Stomach (tissue), 9 donors: ENCODE measurements around the gene PYHIN1. TPM values are rescaled to one million over a fixed set of nuclear protein-coding genes. Genes with fewer than 3 reads are reported as not detected.
A peak's percentile ranks its signal among the peaks of the same experiment; 100 is the strongest.

Experiments
- DNase-seq, 2 donors: peaks; one replicate each; pipeline versions ENCODE4 v3.0.0 to v3.0.0-alpha.2; 2013 to 2019
- H3K27ac ChIP-seq, 5 donors: fragments of 200-600 bp in 4 of 5; sonication (generic) in 4 of 5; one replicate each; pipeline ENCODE4 v1.5.1; 2013 to 2019; ENCODE audit warnings: mild to moderate bottlenecking in 1 of 5, moderate library complexity in 1 of 5
- H3K27me3 ChIP-seq, 3 donors: fragments of 200-600 bp; sonication (generic); one replicate each; pipeline ENCODE4 v1.5.1; 2017 to 2019; ENCODE audit warnings: mixed run types in 1 of 3
- H3K36me3 ChIP-seq, 4 donors: fragments of 200-600 bp; sonication (generic); 1 replicate in 3 of 4; 2 replicates in 1 of 4; pipeline ENCODE4 v1.5.1; 2016 to 2019
- H3K4me1 ChIP-seq, 4 donors: fragments of 200-600 bp; sonication (generic); one replicate each; pipeline ENCODE4 v1.5.1; 2016 to 2019
- H3K4me3 ChIP-seq, 4 donors: fragments of 200-600 bp; sonication (generic) in 3 of 4; one replicate each; pipeline ENCODE4 v1.5.1; 2016 to 2019; ENCODE audit warnings: mild to moderate bottlenecking in 1 of 4
- H3K9me3 ChIP-seq, 4 donors: fragments of 200-600 bp; sonication (generic); one replicate each; pipeline ENCODE4 v1.5.1; 2016 to 2019
- CTCF ChIP-seq, 7 experiments: fragments of 450-650 bp in 4 of 7; fragments of 200-600 bp in 3 of 7; sonication (generic) in 3 of 7; IDR thresholded peaks; one replicate each; pipeline ENCODE4 v1.5.1; 2016 to 2019; ENCODE audit warnings: antibody characterized with exemption in 7 of 7, control low read depth in 2 of 7, mild to moderate bottlenecking in 1 of 7
- EP300 ChIP-seq: sonication (generic); formaldehyde crosslinking; IDR thresholded peaks from one replicate; pipeline ENCODE4 v1.6.1; 2017; ENCODE audit warnings: antibody characterized with exemption
- POLR2A ChIP-seq, 4 donors: fragments of 450-650 bp; IDR thresholded peaks; one replicate each; pipeline ENCODE4 v1.6.1; 2016; ENCODE audit warnings: antibody characterized with exemption in 4 of 4, control low read depth in 2 of 4, mild to moderate bottlenecking in 1 of 4, moderate library complexity in 1 of 4
- POLR2AphosphoS5 ChIP-seq, 3 donors: sonication (generic); formaldehyde crosslinking; IDR thresholded peaks; one replicate each; pipeline ENCODE4 v1.6.1; 2016; ENCODE audit warnings: antibody characterized with exemption in 3 of 3
- WGBS, 5 donors: extraction: QIAGEN DNeasy Blood & Tissue Kit in 3 of 5; methylation state at CpG; one replicate each; pipeline versions ENCODE4 v1.1.5 to v1.1.7; 2013 to 2018; 5-methylcytosine and 5-hydroxymethylcytosine counted together
- intact Hi-C: fragments of 100-400 bp; cut with DNase I; formaldehyde crosslinking; loops from one replicate; pipeline ENCODE4 v1.15.1; 2023; ENCODE audit warnings: low total_unique reads
- polyA plus RNA-seq, 3 donors: library from polyadenylated mRNA; stranded (reverse); fragments of 200-250 nt; gene quantifications; one replicate each; pipeline ENCODE4 v1.2.3, GENCODE V29; 2013
- total RNA-seq, 5 donors: library from RNA; depleted of rRNA; stranded (reverse); fragments of >200 nt; gene quantifications; one replicate each; pipeline versions ENCODE4 v1.1.0 to v1.2.3, GENCODE V29; 2014 to 2016
- donor health status: healthy with polysubstance abuse.
- donor health status: Bipolar disorder and iron deficiency.
- donor health status: healthy.

The PYHIN1 gene
- total and polyA plus RNA-seq, 8 donors, result 0.25 to 79.9 (median 2.3) TPM; not detected in 1

- H3K27ac ChIP-seq, result peak overlapping the region in 4 of 5 donors; percentile 26 to 75 (median 60)
- DNase-seq, result peak; percentile 47 to 69
- H3K9me3 ChIP-seq, result no peaks in the 10 kb centered on the region
- no peaks in the 10 kb centered on the region for H3K27me3 ChIP-seq
- intact Hi-C loops, result no loop called here
- WGBS, 5 donors, result 44 to 72% (median 62%) methylated on average over 4 of the region's 4 CpGs
- peaks cover 9 to 62% (median 20%) of the 10 kb centered on the region in 4 donors for H3K4me1 ChIP-seq
- H3K36me3 ChIP-seq, result peaks cover 9 to 53% (median 43%) of the 10 kb centered on the region in 4 donors
- peak overlapping the region in 3 of 4 donors; percentile 1 to 53 (median 17) for H3K4me3 ChIP-seq
- TF ChIP-seq CTCF (IDR thresholded peaks at IDR 0.05) (no peak), POLR2A (IDR thresholded peaks at IDR 0.05) (no peak), EP300 (no peak), POLR2AphosphoS5 (IDR thresholded peaks at IDR 0.05) (peak; percentile 61 to 88 (median 72))
These were observed 84.1 kb downstream of the PYHIN1 start for GRCh38 chr1:159015440-159015909.

DNA sequence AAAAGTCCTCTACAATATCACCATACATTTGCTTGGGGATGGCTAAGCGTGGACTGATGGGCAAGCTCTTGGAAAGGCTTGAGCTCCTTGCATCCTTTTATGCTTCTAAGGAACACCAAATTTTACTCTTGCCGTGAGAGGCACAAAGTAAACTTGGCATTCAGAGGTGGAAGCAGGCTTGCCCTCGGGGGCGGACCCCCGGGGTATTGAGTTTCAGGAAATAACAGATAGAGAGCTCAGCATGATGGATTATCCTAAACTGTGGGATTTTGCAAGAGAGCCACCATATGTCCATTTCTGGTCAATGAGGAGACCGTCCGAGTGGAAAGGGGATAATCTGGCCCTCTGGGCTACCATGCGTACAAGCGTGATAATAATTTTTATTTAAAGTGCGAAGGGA lies 92.4 kb downstream of the PYHIN1 start:
- Histone ChIP-seq H3K4me3 (no peak overlapping the region), H3K4me1 (peaks cover 0 to 53% (median 9%) of the 10 kb centered on the region in 4 donors), H3K27ac (no peak overlapping the region), H3K27me3 (no peaks in the 10 kb centered on the region), H3K36me3 (peaks cover 0 to 73% (median 39%) of the 10 kb centered on the region in 4 donors), H3K9me3 (no peaks in the 10 kb centered on the region)
- DNase-seq, result no peak
- WGBS, 5 donors, result 82 to 85% (median 83%) methylated on average over 10 of the region's 10 CpGs
- TF ChIP-seq POLR2AphosphoS5 (IDR thresholded peaks at IDR 0.05) (no peak), CTCF (IDR thresholded peaks at IDR 0.05) (no peak)
- intact Hi-C loops, result no loop called here

GRCh38 chr1:159025043-159025442 lies 93.7 kb downstream of the PYHIN1 start:
- DNase-seq, result no peak
- TF ChIP-seq EP300 (no peak), POLR2AphosphoS5 (IDR thresholded peaks at IDR 0.05) (no peak), POLR2A (IDR thresholded peaks at IDR 0.05) (no peak), CTCF (IDR thresholded peaks at IDR 0.05) (no peak)
- WGBS, 5 donors, result 95 to 99% (median 97%) methylated on average over 7 of the region's 7 CpGs
- Histone ChIP-seq H3K36me3 (peaks cover 0 to 71% (median 43%) of the 10 kb centered on the region in 4 donors), H3K4me3 (no peak overlapping the region), H3K27ac (no peak overlapping the region), H3K27me3 (no peaks in the 10 kb centered on the region), H3K4me1 (peaks cover 0 to 54% (median 9%) of the 10 kb centered on the region in 4 donors), H3K9me3 (no peaks in the 10 kb centered on the region)
- intact Hi-C loops, result no loop called here

Other genes with a start within 250 kb of the PYHIN1 start
- 1 to 10 TPM in 1 of 5 donors, not detected in 4; 3.3 TPM for gene SPTA1, start 244.8 kb upstream of the PYHIN1 start, total RNA-seq
- gene SPTA1, start 244.8 kb upstream of the PYHIN1 start, polyA plus RNA-seq, result not detected
- not detected for gene OR6K2, start 230.9 kb upstream of the PYHIN1 start, total RNA-seq
- gene OR6K2, start 230.9 kb upstream of the PYHIN1 start, polyA plus RNA-seq, result not detected
- gene OR6K3, start 210.8 kb upstream of the PYHIN1 start, total RNA-seq, result not detected
- gene OR6K3, start 210.8 kb upstream of the PYHIN1 start, polyA plus RNA-seq, result not detected
- gene OR6K6, start 176.8 kb upstream of the PYHIN1 start, total RNA-seq, result not detected
- not detected for gene OR6K6, start 176.8 kb upstream of the PYHIN1 start, polyA plus RNA-seq
- not detected for gene OR6N1, start 159.4 kb upstream of the PYHIN1 start, total RNA-seq
- gene OR6N1, start 159.4 kb upstream of the PYHIN1 start, polyA plus RNA-seq, result not detected
- not detected for gene OR6N2, start 150.3 kb upstream of the PYHIN1 start, total RNA-seq
- gene OR6N2, start 150.3 kb upstream of the PYHIN1 start, polyA plus RNA-seq, result not detected
- gene MNDA, start 100.2 kb upstream of the PYHIN1 start, total RNA-seq, result 10 to 100 TPM in 1 of 5 donors, 1 to 10 TPM in 2, under 1 TPM in 1, not detected in 1; 0.29 to 11.1 (median 5.3) TPM
- gene MNDA, start 100.2 kb upstream of the PYHIN1 start, polyA plus RNA-seq, result 1 to 10 TPM; 1.3 to 5.0 (median 2.3) TPM
- gene IFI16, start 78.4 kb downstream of the PYHIN1 start, total RNA-seq, result 10 to 100 TPM; 24.3 to 65.6 (median 38.5) TPM
- 100 to 1,000 TPM in 1 of 3 donors, 10 to 100 TPM in 2; 40.0 to 113 (median 60.2) TPM for gene IFI16, start 78.4 kb downstream of the PYHIN1 start, polyA plus RNA-seq
- 1 to 10 TPM in 2 of 5 donors, not detected in 3; 1.6 to 4.4 TPM for gene AIM2, start 145.2 kb downstream of the PYHIN1 start, total RNA-seq
- 1 to 10 TPM in 1 of 3 donors, under 1 TPM in 1, not detected in 1; 0.50 to 1.7 TPM for gene AIM2, start 145.2 kb downstream of the PYHIN1 start, polyA plus RNA-seq
- 10 to 100 TPM in 1 of 5 donors, 1 to 10 TPM in 4; 3.2 to 10.3 (median 7.8) TPM for gene CADM3, start 240.1 kb downstream of the PYHIN1 start, total RNA-seq
- 1 to 10 TPM; 1.8 to 4.1 (median 2.9) TPM for gene CADM3, start 240.1 kb downstream of the PYHIN1 start, polyA plus RNA-seq